ENCODE data around the gene GIT1. TPM values are rescaled to one million over a fixed set of nuclear protein-coding genes. Genes with fewer than 3 reads are reported as not detected.

GIT1 gene
- total and polyA plus RNA-seq, 2 experiments from 2014 or later = 15.9 to 60.9 TPM

DNA sequence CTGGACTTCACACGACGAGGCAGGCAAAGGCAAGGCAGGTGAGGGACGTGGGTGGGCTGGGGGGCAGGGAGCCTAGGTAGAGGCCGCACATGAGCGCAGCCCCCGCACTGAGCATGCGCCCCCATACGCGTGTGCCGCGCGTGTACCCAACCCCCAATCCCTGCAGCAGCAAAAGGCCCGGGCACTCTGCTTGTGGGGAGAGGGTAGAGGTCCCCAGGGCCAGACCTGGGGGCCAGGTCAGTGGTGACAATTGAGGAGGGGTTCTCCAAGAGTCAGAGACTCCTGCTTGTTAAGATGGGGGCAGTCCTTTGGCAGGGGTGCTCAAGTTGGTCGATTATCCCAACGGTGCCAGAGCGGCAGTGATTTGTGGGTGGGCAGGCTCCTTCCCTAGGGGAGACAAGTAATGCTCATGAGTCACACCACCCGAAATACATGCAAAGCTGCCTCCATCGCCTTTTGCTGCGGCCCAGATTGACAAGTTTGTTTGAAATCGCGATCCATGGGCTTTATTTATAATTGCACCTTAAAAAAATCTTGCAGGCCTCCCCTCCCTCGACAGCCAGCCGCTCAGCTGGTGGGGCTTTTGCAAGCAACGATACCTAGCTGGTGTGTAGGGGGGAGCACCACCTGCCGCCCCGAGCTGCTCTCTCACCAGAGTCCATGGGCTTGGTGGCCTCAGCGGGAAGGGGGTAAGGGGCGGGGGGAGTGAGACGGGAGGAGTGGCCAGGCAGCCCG lies 1.1 kb upstream of the GIT1 start:
- H3K27ac Mint-ChIP-seq = no peak overlapping the region
- no peaks in the 10 kb centered on the region for H3K9me2 ChIP-seq (ENCODE audit: insufficient read depth)
- H3K4me1 Mint-ChIP-seq = peaks cover 44% of the 10 kb centered on the region
- peak overlapping the region; percentile 79 for H3K4me2 ChIP-seq
- H3K27me3 ChIP-seq (ENCODE audit: insufficient read depth) = peaks cover 12% of the 10 kb centered on the region
- peak overlapping the region; percentile 99 for H2AFZ ChIP-seq
- H3K79me2 ChIP-seq (replicated peaks; ENCODE audit: insufficient read depth) = peaks cover 37% of the 10 kb centered on the region
- H3K36me3 ChIP-seq (ENCODE audit: insufficient read depth) = no peaks in the 10 kb centered on the region
- ATAC-seq = peak; percentile 5
- peaks cover 23% of the 10 kb centered on the region for H3F3A ChIP-seq (replicated peaks; ENCODE audit: low read depth)
- TF ChIP-seq JUNB (IDR thresholded peaks at IDR 0.05; ENCODE audit: unreplicated experiment) (no peak), ZNF114 (CRISPR knock-in tag; IDR thresholded peaks at IDR 0.05) (no peak), EZH2 (IDR thresholded peaks at IDR 0.05; ENCODE audit: low read depth, unreplicated experiment) (no peak), EZH2phosphoT487 (IDR thresholded peaks at IDR 0.05; ENCODE audit: unreplicated experiment) (no peak), CREB1 (CRISPR knock-in tag; IDR thresholded peaks at IDR 0.05; ENCODE audit: low read depth) (no peak), ZNF331 (CRISPR knock-in tag; IDR thresholded peaks at IDR 0.05; ENCODE audit: low read depth) (no peak), STAT1 (IDR thresholded peaks at IDR 0.05; ENCODE audit: unreplicated experiment) (no peak), POLR2AphosphoS5 (IDR thresholded peaks at IDR 0.05; ENCODE audit: low read depth) (no peak), NANOG (IDR thresholded peaks at IDR 0.05; ENCODE audit: borderline replicate concordance) (no peak)
- TF ChIP-seq, protein P1, sequence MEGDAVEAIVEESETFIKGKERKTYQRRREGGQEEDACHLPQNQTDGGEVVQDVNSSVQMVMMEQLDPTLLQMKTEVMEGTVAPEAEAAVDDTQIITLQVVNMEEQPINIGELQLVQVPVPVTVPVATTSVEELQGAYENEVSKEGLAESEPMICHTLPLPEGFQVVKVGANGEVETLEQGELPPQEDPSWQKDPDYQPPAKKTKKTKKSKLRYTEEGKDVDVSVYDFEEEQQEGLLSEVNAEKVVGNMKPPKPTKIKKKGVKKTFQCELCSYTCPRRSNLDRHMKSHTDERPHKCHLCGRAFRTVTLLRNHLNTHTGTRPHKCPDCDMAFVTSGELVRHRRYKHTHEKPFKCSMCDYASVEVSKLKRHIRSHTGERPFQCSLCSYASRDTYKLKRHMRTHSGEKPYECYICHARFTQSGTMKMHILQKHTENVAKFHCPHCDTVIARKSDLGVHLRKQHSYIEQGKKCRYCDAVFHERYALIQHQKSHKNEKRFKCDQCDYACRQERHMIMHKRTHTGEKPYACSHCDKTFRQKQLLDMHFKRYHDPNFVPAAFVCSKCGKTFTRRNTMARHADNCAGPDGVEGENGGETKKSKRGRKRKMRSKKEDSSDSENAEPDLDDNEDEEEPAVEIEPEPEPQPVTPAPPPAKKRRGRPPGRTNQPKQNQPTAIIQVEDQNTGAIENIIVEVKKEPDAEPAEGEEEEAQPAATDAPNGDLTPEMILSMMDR (conservative IDR thresholded peaks at IDR 0.05; ENCODE audit: low read depth in 2 of 2) = no peak
- TF ChIP-seq, protein P2, sequence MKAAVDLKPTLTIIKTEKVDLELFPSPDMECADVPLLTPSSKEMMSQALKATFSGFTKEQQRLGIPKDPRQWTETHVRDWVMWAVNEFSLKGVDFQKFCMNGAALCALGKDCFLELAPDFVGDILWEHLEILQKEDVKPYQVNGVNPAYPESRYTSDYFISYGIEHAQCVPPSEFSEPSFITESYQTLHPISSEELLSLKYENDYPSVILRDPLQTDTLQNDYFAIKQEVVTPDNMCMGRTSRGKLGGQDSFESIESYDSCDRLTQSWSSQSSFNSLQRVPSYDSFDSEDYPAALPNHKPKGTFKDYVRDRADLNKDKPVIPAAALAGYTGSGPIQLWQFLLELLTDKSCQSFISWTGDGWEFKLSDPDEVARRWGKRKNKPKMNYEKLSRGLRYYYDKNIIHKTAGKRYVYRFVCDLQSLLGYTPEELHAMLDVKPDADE (IDR thresholded peaks at IDR 0.05) = no peak
- TF ChIP-seq, protein P3, sequence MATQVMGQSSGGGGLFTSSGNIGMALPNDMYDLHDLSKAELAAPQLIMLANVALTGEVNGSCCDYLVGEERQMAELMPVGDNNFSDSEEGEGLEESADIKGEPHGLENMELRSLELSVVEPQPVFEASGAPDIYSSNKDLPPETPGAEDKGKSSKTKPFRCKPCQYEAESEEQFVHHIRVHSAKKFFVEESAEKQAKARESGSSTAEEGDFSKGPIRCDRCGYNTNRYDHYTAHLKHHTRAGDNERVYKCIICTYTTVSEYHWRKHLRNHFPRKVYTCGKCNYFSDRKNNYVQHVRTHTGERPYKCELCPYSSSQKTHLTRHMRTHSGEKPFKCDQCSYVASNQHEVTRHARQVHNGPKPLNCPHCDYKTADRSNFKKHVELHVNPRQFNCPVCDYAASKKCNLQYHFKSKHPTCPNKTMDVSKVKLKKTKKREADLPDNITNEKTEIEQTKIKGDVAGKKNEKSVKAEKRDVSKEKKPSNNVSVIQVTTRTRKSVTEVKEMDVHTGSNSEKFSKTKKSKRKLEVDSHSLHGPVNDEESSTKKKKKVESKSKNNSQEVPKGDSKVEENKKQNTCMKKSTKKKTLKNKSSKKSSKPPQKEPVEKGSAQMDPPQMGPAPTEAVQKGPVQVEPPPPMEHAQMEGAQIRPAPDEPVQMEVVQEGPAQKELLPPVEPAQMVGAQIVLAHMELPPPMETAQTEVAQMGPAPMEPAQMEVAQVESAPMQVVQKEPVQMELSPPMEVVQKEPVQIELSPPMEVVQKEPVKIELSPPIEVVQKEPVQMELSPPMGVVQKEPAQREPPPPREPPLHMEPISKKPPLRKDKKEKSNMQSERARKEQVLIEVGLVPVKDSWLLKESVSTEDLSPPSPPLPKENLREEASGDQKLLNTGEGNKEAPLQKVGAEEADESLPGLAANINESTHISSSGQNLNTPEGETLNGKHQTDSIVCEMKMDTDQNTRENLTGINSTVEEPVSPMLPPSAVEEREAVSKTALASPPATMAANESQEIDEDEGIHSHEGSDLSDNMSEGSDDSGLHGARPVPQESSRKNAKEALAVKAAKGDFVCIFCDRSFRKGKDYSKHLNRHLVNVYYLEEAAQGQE (IDR thresholded peaks at IDR 0.05; ENCODE audit: unreplicated experiment) = no peak
- TF ChIP-seq, protein P4, sequence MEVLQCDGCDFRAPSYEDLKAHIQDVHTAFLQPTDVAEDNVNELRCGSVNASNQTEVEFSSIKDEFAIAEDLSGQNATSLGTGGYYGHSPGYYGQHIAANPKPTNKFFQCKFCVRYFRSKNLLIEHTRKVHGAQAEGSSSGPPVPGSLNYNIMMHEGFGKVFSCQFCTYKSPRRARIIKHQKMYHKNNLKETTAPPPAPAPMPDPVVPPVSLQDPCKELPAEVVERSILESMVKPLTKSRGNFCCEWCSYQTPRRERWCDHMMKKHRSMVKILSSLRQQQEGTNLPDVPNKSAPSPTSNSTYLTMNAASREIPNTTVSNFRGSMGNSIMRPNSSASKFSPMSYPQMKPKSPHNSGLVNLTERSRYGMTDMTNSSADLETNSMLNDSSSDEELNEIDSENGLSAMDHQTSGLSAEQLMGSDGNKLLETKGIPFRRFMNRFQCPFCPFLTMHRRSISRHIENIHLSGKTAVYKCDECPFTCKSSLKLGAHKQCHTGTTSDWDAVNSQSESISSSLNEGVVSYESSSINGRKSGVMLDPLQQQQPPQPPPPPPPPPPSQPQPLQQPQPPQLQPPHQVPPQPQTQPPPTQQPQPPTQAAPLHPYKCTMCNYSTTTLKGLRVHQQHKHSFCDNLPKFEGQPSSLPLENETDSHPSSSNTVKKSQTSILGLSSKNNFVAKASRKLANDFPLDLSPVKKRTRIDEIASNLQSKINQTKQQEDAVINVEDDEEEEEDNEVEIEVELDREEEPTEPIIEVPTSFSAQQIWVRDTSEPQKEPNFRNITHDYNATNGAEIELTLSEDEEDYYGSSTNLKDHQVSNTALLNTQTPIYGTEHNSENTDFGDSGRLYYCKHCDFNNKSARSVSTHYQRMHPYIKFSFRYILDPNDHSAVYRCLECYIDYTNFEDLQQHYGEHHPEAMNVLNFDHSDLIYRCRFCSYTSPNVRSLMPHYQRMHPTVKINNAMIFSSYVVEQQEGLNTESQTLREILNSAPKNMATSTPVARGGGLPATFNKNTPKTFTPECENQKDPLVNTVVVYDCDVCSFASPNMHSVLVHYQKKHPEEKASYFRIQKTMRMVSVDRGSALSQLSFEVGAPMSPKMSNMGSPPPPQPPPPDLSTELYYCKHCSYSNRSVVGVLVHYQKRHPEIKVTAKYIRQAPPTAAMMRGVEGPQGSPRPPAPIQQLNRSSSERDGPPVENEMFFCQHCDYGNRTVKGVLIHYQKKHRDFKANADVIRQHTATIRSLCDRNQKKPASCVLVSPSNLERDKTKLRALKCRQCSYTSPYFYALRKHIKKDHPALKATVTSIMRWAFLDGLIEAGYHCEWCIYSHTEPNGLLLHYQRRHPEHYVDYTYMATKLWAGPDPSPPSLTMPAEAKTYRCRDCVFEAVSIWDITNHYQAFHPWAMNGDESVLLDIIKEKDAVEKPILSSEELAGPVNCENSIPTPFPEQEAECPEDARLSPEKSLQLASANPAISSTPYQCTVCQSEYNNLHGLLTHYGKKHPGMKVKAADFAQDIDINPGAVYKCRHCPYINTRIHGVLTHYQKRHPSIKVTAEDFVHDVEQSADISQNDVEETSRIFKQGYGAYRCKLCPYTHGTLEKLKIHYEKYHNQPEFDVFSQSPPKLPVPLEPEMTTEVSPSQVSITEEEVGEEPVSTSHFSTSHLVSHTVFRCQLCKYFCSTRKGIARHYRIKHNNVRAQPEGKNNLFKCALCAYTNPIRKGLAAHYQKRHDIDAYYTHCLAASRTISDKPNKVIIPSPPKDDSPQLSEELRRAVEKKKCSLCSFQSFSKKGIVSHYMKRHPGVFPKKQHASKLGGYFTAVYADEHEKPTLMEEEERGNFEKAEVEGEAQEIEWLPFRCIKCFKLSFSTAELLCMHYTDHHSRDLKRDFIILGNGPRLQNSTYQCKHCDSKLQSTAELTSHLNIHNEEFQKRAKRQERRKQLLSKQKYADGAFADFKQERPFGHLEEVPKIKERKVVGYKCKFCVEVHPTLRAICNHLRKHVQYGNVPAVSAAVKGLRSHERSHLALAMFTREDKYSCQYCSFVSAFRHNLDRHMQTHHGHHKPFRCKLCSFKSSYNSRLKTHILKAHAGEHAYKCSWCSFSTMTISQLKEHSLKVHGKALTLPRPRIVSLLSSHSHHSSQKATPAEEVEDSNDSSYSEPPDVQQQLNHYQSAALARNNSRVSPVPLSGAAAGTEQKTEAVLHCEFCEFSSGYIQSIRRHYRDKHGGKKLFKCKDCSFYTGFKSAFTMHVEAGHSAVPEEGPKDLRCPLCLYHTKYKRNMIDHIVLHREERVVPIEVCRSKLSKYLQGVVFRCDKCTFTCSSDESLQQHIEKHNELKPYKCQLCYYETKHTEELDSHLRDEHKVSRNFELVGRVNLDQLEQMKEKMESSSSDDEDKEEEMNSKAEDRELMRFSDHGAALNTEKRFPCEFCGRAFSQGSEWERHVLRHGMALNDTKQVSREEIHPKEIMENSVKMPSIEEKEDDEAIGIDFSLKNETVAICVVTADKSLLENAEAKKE (CRISPR knock-in tag; IDR thresholded peaks at IDR 0.05) = no peak
- peaks cover 34% of the 10 kb centered on the region for H3K4me1 ChIP-seq (ENCODE audit: insufficient read depth)
- no peaks in the 10 kb centered on the region for H3K9me3 Mint-ChIP-seq
- H3K27ac ChIP-seq (ENCODE audit: low read depth) = no peak overlapping the region
- H3K4me3 Mint-ChIP-seq = peak overlapping the region; percentile 89
- peaks cover 14% of the 10 kb centered on the region for H4K20me1 ChIP-seq (replicated peaks; ENCODE audit: insufficient read depth)
- H3K4me3 ChIP-seq = peak overlapping the region; percentile 81
- H3K36me3 Mint-ChIP-seq (ENCODE audit: low read depth) = no peaks in the 10 kb centered on the region; the same call in 2 of the 3 replicates
- peaks cover 30% of the 10 kb centered on the region for H3K27me3 Mint-ChIP-seq (ENCODE audit: insufficient read depth, low read depth, poor library complexity)
- peak; percentile 48 for DNase-seq (ENCODE audit: low spot score)

Measured in GM23338 (cell line).